CD4-positive, alpha-beta memory T cell (primary cell): Measurements from ENCODE around the gene PSMC1. TPM values are rescaled to one million over a fixed set of nuclear protein-coding genes. Genes with fewer than 3 reads are reported as not detected.
"Not testable (repeated sequence)": the region's sequence is repeated elsewhere in the genome, so short reads cannot be mapped to it uniquely, and the experiment has no call there.

Experiments
- CTCF ChIA-PET: fragments of 350-600 bp; sonication (Branson Sonifier 250); formaldehyde crosslinking; loops from one replicate; lab custom pipeline; 2021; ENCODE audit warnings: inconsistent platforms; ENCODE audit not compliant: partially characterized antibody; lab: Charles Lee
- POLR2A ChIA-PET: fragments of 350-600 bp; sonication (Branson Sonifier 250); formaldehyde crosslinking; loops from one replicate; lab custom pipeline; 2021; ENCODE audit not compliant: partially characterized antibody; lab: Charles Lee
- DNase-seq, 5 donors: peaks; one replicate each; pipeline versions ENCODE4 v3.0.0 to v3.0.0-alpha.2; 2020 to 2022; ENCODE audit warnings: mixed read lengths in 1 of 5
- H3K27ac ChIP-seq: one replicate; pipeline ENCODE4 v1.7.0; 2013; ENCODE audit warnings: low read depth, low read length
- H3K27me3 ChIP-seq: 2 replicates; pipeline ENCODE4 v1.7.0; 2013; ENCODE audit warnings: mild to moderate bottlenecking, low read length, moderate library complexity; ENCODE audit not compliant: insufficient read depth
- H3K36me3 ChIP-seq: 2 replicates; pipeline ENCODE4 v1.7.0; 2013; ENCODE audit warnings: mild to moderate bottlenecking, low read length, moderate library complexity; ENCODE audit not compliant: insufficient read depth
- H3K4me1 ChIP-seq: 2 replicates; pipeline ENCODE4 v1.7.0; 2013; ENCODE audit warnings: mild to moderate bottlenecking, low read length, moderate library complexity; ENCODE audit not compliant: insufficient read depth
- H3K4me3 ChIP-seq, 2 donors: one replicate each; pipeline ENCODE4 v1.7.0; 2013; ENCODE audit warnings: low read length in 2 of 2, mild to moderate bottlenecking in 1 of 2
- H3K9me3 ChIP-seq, 2 donors: one replicate each; pipeline ENCODE4 v1.7.0; 2013; ENCODE audit warnings: low read length in 2 of 2, control low read depth in 1 of 2; ENCODE audit not compliant: control insufficient read depth in 1 of 2
- H3K27ac Mint-ChIP-seq, 7 donors: one replicate each; pipeline ENCODE4 v1.8.0; 2020 to 2021; ENCODE audit warnings: mixed read lengths in 7 of 7, mild to moderate bottlenecking in 6 of 7, inconsistent platforms in 3 of 7, moderate library complexity in 3 of 7
- H3K27me3 Mint-ChIP-seq, 2 donors: one replicate each; pipeline ENCODE4 v1.8.0; 2020 to 2021; ENCODE audit warnings: mixed read lengths in 2 of 2
- H3K36me3 Mint-ChIP-seq, 2 donors: one replicate each; pipeline ENCODE4 v1.8.0; 2020 to 2021; ENCODE audit warnings: mixed read lengths in 2 of 2, inconsistent platforms in 1 of 2, mild to moderate bottlenecking in 1 of 2
- H3K4me1 Mint-ChIP-seq, 4 donors: one replicate each; pipeline ENCODE4 v1.8.0; 2020 to 2021; ENCODE audit warnings: mixed read lengths in 4 of 4, mild to moderate bottlenecking in 1 of 4
- H3K4me3 Mint-ChIP-seq, 8 donors: one replicate each; pipeline ENCODE4 v1.8.0; 2020 to 2021; ENCODE audit warnings: mixed read lengths in 8 of 8, mild to moderate bottlenecking in 7 of 8, moderate library complexity in 6 of 8, inconsistent platforms in 3 of 8
- H3K9me3 Mint-ChIP-seq, 8 donors: one replicate each; pipeline ENCODE4 v1.8.0; 2020 to 2021; ENCODE audit warnings: mixed read lengths in 8 of 8, mild to moderate bottlenecking in 5 of 8, inconsistent platforms in 3 of 8, moderate library complexity in 1 of 8
- intact Hi-C: fragments of 100-400 bp; cut with micrococcal nuclease; formaldehyde crosslinking; loops from one replicate; pipeline ENCODE4 v1.15.1; 2023
- polyA plus RNA-seq, 2 donors: library from polyadenylated mRNA; unstranded; fragments of 300-500 nt; fragmentation: Illumina TruSeq; gene quantifications; one replicate each; pipeline ENCODE4 v1.2.3, GENCODE V29; 2021
- total RNA-seq, 2 experiments: library from RNA; stranded (reverse); gene quantifications; one replicate each; pipeline ENCODE4 v1.2.3, GENCODE V29; 2021

The PSMC1 gene
- total RNA-seq (10 to 100 TPM; 42.1 to 52.5 TPM), polyA plus RNA-seq (100 to 1,000 TPM; 103 to 175 TPM)

DNA sequence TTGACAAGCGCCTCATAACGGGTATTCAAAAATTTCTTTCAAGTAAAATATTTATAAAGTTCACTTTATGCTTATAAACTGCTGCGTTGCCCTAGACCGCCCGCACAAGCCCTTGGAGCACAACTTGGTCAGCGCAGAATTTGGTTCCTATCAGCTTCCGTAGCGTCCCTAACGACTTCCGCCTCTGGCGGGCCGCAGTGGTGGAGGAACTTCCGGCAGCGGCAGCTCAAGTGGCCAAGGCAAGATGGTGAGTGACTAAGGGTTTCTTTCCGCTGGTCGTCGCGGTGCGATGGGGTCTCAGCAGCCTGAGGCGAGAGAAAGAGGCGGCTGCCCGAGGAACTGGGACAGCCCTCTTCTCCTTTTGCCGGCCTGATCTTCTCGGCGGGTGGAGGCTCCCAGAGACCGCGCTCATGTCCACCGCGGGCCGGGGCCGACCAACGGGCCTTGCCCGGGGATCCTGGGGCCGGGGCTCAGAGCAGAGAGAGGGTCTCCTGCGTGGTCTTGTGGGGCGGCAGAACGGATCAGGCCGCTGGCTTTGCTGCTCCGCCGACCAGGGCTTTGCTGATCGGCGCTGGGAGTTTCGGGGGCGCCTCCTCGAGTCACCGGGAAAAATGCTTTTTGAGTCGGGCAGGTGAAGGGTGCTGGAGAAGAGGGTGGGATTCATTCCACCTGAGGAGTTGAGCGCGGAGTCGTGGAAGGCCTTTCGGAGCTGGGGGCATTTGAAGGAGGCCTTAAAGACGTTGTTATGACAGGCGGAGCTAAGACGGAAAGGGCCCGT lies at the start of gene PSMC1:
Gene PSMC1, plus strand, starts transcription at position 200 of the 778 bp plus-strand sequence. Its CDS starts 45 bp downstream, at position 245.
- H3K4me3 ChIP-seq, result peak within 1 kb of the TSS; percentile 77 to 92
- H3K9me3 ChIP-seq, result no peaks in the 10 kb centered on the region
- H3K4me1 ChIP-seq, result peaks cover 23% of the 10 kb centered on the region
- intact Hi-C loops, result loop anchor here (1.0 to 5.0 kb wide), 3 partner anchors 76 to 301 kb away; partner anchors contain the start of genes NRDE2 and TDP1
- DNase-seq, result peak; percentile 83 to 89 (median 85)
- H3K27me3 ChIP-seq, result no peaks in the 10 kb centered on the region
- H3K36me3 ChIP-seq, result peaks cover 13% of the 10 kb centered on the region
- Mint-ChIP-seq H3K4me1 (peaks cover 23 to 40% (median 32%) of the 10 kb centered on the region in 4 donors), H3K36me3 (peaks cover 17 to 37% of the 10 kb centered on the region in 2 donors), H3K9me3 (peaks cover 0 to 2% (median 0%) of the 10 kb centered on the region in 8 donors), H3K4me3 (peak within 1 kb of the TSS; percentile 97 to 99 (median 98)), H3K27ac (peak within 1 kb of the TSS; percentile 94 to 99 (median 97)), H3K27me3 (peaks cover 3 to 11% of the 10 kb centered on the region in 2 donors)
- CTCF ChIA-PET, result interaction anchor here (1.1 kb wide), 1 partner anchor 317 kb away, joined by 3 read pairs; no protein-coding TSS in a partner anchor
- POLR2A ChIA-PET, result interaction anchor here (0.7 to 3.1 kb wide), 10 partner anchors 10 to 572 kb away, joined by 3 to 20 read pairs (median 4); partner anchors contain the start of genes EFCAB11, NRDE2 and TDP1
- H3K27ac ChIP-seq, result peak within 1 kb of the TSS; percentile 82

DNA sequence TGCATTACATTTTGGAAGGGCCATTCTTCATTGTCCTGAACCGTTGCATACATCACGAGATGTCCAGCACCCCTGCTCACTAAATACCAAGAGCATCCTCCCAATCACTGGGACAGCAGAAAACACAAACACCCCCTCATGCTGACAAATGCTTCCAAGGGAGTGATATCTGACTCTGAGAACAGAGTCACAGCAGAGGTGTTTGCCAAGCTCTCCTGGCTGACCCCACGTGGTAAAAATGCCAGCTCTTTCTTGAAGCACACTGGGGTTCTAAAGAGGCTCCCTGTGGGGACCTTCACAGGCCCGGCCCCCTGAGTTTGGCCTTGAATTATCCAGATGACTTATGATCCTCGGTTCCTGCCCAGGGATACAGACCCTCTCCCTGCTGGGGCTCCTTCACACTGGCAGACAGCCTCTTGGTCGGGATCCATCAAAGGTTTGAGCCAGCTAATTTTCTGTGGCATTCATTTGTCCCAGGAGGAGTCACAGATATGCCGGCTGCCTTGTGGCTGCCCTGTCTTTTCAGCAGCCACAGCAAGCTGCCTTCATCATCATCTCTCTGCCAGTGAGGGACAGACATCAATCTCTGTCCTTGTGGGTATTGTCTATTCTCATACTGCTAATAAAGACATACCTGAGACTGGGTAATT lies 43.1 kb upstream of the PSMC1 start:
- DNase-seq, result no peak
- intact Hi-C loops, result no loop called here
- Mint-ChIP-seq H3K27me3 (peaks cover 16 to 21% of the 10 kb centered on the region in 2 donors), H3K4me1 (no peaks in the 10 kb centered on the region), H3K4me3 (no peak overlapping the region), H3K9me3 (peaks cover 0 to 29% (median 13%) of the 10 kb centered on the region in 8 donors), H3K27ac (no peak overlapping the region), H3K36me3 (peaks cover 0 to 5% of the 10 kb centered on the region in 2 donors)
- Histone ChIP-seq H3K4me3 (no peak overlapping the region), H3K4me1 (no peaks in the 10 kb centered on the region), H3K27ac (no peak overlapping the region), H3K36me3 (no peaks in the 10 kb centered on the region), H3K9me3 (no peaks in the 10 kb centered on the region), H3K27me3 (no peaks in the 10 kb centered on the region)
- POLR2A ChIA-PET, result no interaction called here
- CTCF ChIA-PET, result no interaction called here

DNA sequence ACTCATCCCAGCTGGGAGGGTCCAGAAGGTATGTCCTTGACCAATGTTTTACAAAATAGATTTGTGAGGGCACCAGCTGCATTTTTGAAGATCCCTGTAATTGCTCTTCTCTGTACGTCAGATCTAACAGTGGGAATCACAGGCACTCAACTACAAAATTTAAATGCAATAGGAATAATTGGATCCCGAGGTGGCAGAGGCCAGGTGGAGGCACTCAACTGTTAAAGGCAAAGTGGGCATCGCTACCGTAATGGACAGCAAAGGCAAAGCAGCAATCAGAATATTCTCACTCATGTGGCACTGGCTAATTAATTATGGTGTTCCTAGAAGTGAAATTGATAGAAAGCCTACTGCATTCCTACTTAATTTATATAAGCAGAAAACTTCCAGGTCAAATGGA lies 27.9 kb upstream of the PSMC1 start:
- DNase-seq, result no peak
- H3K9me3 ChIP-seq, result no peaks in the 10 kb centered on the region
- Mint-ChIP-seq H3K27me3 (peaks cover 6% of the 10 kb centered on the region in 2 donors), H3K4me3 (no peak overlapping the region), H3K27ac (no peak overlapping the region), H3K36me3 (no peaks in the 10 kb centered on the region), H3K4me1 (no peaks in the 10 kb centered on the region), H3K9me3 (peaks cover 2 to 14% (median 5%) of the 10 kb centered on the region in 8 donors)
- intact Hi-C loops, result no loop called here
- no peaks in the 10 kb centered on the region for H3K36me3 ChIP-seq
- POLR2A ChIA-PET, result no interaction called here
- CTCF ChIA-PET, result no interaction called here
- no peak overlapping the region for H3K4me3 ChIP-seq
- no peaks in the 10 kb centered on the region for H3K27me3 ChIP-seq
- no peak overlapping the region for H3K27ac ChIP-seq
- H3K4me1 ChIP-seq, result no peaks in the 10 kb centered on the region

- H3K27ac Mint-ChIP-seq, H3K36me3 Mint-ChIP-seq, H3K27me3 ChIP-seq, H3K4me3 Mint-ChIP-seq, H3K9me3 ChIP-seq, intact Hi-C loops, H3K27me3 Mint-ChIP-seq, H3K9me3 Mint-ChIP-seq, H3K36me3 ChIP-seq, H3K27ac ChIP-seq, DNase-seq, H3K4me3 ChIP-seq, H3K4me1 ChIP-seq, POLR2A ChIA-PET, H3K4me1 Mint-ChIP-seq: not testable (repeated sequence)
- CTCF ChIA-PET, result interaction anchor here (1.3 to 2.2 kb wide), 2 partner anchors 289 to 291 kb away, joined by 4 to 7 read pairs; no protein-coding TSS in a partner anchor
Observed at GRCh38 chr14:90229942-90230341, 26.4 kb upstream of the PSMC1 start.

DNA sequence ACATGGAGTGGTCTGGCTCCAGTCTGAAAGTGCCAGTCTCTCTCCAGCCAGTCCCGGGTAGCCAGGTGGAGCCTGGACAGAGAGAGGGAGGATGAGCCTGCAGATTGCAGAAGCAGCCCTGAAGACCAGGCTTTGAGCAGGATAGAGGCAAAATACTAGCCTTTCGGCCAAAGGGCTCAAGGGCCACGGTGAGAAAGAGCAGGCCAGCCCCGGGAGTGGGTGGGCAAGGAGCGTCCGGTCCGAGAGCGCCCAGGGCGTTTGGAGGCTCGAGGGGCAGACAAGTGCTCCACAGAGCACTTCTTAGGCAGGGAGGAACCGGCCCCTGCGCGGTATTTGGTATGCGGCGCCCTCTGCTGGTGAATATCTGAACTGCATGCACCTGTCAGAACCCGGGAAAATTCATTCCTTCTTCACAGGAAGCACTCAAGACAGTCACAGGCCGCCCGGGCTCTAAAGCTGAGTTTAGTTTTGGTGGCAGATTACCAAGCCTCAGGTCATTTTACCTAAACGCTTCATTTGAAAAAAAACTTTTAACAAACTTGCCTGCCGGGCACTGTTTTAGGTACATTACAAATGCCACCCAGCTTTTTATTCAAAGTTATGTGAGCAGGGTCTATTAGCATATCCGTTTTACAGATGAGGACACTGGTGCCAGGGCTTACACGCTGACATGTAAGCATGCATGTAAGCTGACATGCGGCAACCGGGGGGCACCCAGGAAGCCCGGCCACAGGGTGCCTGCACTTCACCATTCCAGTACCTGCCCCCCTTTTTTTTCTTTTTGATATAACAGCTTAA lies 21.0 kb upstream of the PSMC1 start:
- H3K36me3 Mint-ChIP-seq, result peaks cover 4 to 18% of the 10 kb centered on the region in 2 donors
- H3K4me3 Mint-ChIP-seq, result peak overlapping the region in 1 of 8 donors; percentile 34
- H3K27me3 ChIP-seq, result no peaks in the 10 kb centered on the region
- peaks cover 8 to 12% of the 10 kb centered on the region in 2 donors for H3K27me3 Mint-ChIP-seq
- peaks cover 2 to 53% (median 43%) of the 10 kb centered on the region in 8 donors for H3K9me3 Mint-ChIP-seq
- H3K4me3 ChIP-seq, result no peak overlapping the region
- no peaks in the 10 kb centered on the region for H3K36me3 ChIP-seq
- H3K4me1 Mint-ChIP-seq, result peaks cover 0 to 5% (median 0%) of the 10 kb centered on the region in 4 donors
- H3K9me3 ChIP-seq, result peaks cover 0 to 17% of the 10 kb centered on the region in 2 donors
- intact Hi-C loops, result no loop called here
- no peaks in the 10 kb centered on the region for H3K4me1 ChIP-seq
- ChIA-PET POLR2A (interaction anchor here (1.2 kb wide), 1 partner anchor 296 kb away, joined by 4 read pairs; no protein-coding TSS in a partner anchor), CTCF (interaction anchor here (1.0 to 4.3 kb wide), 7 partner anchors 8 to 301 kb away, joined by 3 to 69 read pairs (median 4); partner anchors contain the start of gene TDP1)
- no peak overlapping the region for H3K27ac ChIP-seq
- DNase-seq, result peak in 4 of 5 donors; percentile 35 to 51 (median 38)
- no peak overlapping the region for H3K27ac Mint-ChIP-seq

DNA sequence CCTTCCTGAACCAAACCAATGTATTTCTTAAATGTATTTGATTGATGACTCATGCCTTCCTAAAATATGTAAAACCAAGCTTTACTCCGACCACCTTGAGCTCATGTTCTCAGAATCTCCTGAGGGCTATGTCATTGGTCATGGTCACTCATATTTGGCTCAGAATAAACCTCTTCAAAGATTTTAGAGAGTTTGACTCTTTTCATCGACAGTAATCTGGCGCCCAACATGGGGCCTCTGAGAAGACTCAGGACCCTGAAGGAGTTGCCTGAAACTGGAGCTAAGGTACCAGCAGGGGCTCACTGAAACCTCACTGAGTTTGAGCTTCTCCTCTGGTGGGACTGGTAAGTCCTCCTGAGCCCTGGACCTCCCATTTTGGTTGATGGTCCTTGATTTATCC lies 17.2 kb upstream of the PSMC1 start:
- Histone ChIP-seq H3K4me1 (no peaks in the 10 kb centered on the region), H3K27ac (no peak overlapping the region), H3K36me3 (no peaks in the 10 kb centered on the region), H3K9me3 (peaks cover 0 to 28% of the 10 kb centered on the region in 2 donors), H3K27me3 (no peaks in the 10 kb centered on the region), H3K4me3 (no peak overlapping the region)
- no peak for DNase-seq
- Mint-ChIP-seq H3K4me1 (peaks cover 0 to 5% (median 0%) of the 10 kb centered on the region in 4 donors), H3K27me3 (peaks cover 11 to 18% of the 10 kb centered on the region in 2 donors), H3K27ac (no peak overlapping the region), H3K4me3 (no peak overlapping the region), H3K9me3 (peaks cover 4 to 84% (median 67%) of the 10 kb centered on the region in 8 donors), H3K36me3 (peaks cover 14 to 23% of the 10 kb centered on the region in 2 donors)
- intact Hi-C loops, result no loop called here
- ChIA-PET POLR2A (no interaction called here), CTCF (interaction anchor here (1.5 kb wide), 1 partner anchor 299 kb away, joined by 10 read pairs; no protein-coding TSS in a partner anchor)
